ENCODE results near the gene RASGRF1.

- no peak for TF ChIP-seq CTCF (IDR thresholded peaks at IDR 0.05)
- TF ChIP-seq POLR2A (IDR thresholded peaks at IDR 0.05) = no peak
Measured at GRCh38 chr15:79092382-79092781, 1.8 kb upstream of the RASGRF1 start.
